HFF-Myc (cell line): ENCODE measurements around the gene APBA2.
"Not testable (repeated sequence)": the region's sequence is repeated elsewhere in the genome, so short reads cannot be mapped to it uniquely, and the experiment has no call there.

Experiments used
- DNase-seq: peaks from one replicate; pipeline ENCODE4 v3.0.0-alpha.2; 2011; ENCODE audit warnings: low read depth; ENCODE audit errors: extremely low read depth
- H3K4me3 ChIP-seq: replicated peaks from 2 replicates; pipeline ENCODE4 v1.5.1; 2011; ENCODE audit warnings: low read depth, mild to moderate bottlenecking, control low read depth, low read length
- CTCF ChIP-seq: IDR thresholded peaks from 2 replicates; pipeline ENCODE4 v1.5.1; 2012; ENCODE audit warnings: mild to moderate bottlenecking, low read depth, low read length, control low read depth; ENCODE audit errors: missing control alignments

The APBA2 gene

GRCh38 chr15:29037997-29038705 lies 152.4 kb downstream of the APBA2 start:
- no peak overlapping the region for H3K4me3 ChIP-seq
- no peak for DNase-seq
- no peak for TF ChIP-seq CTCF

- DNase-seq = no peak
- no peak overlapping the region for H3K4me3 ChIP-seq
- no peak for TF ChIP-seq CTCF
Observed at GRCh38 chr15:29039466-29040369, 153.9 kb downstream of the APBA2 start.

- no peak for TF ChIP-seq CTCF
- H3K4me3 ChIP-seq = no peak overlapping the region
Observed at GRCh38 chr15:29040370-29040751, 154.6 kb downstream of the APBA2 start.

GRCh38 chr15:29043736-29044502 lies 158.1 kb downstream of the APBA2 start:
- TF ChIP-seq CTCF = no peak
- DNase-seq = no peak
- H3K4me3 ChIP-seq = no peak overlapping the region

More at GRCh38 chr15:29040370-29040751, 154.6 kb downstream of the APBA2 start:
- no peak for DNase-seq

- no peak overlapping the region for H3K4me3 ChIP-seq
- no peak for DNase-seq
- TF ChIP-seq CTCF = no peak
Observed at GRCh38 chr15:29044503-29044901, 158.7 kb downstream of the APBA2 start.

- not testable (repeated sequence) for DNase-seq, H3K4me3 ChIP-seq
Observed at GRCh38 chr15:29045161-29045560, 159.4 kb downstream of the APBA2 start.

GRCh38 chr15:29045717-29046116 lies 159.9 kb downstream of the APBA2 start:
- no peak for DNase-seq
- H3K4me3 ChIP-seq = no peak overlapping the region
- no peak for TF ChIP-seq CTCF
